ENCODE data around the gene POLL.
"Not testable (repeated sequence)": the region's sequence is repeated elsewhere in the genome, so short reads cannot be mapped to it uniquely, and the experiment has no call there.

POLL gene

DNA sequence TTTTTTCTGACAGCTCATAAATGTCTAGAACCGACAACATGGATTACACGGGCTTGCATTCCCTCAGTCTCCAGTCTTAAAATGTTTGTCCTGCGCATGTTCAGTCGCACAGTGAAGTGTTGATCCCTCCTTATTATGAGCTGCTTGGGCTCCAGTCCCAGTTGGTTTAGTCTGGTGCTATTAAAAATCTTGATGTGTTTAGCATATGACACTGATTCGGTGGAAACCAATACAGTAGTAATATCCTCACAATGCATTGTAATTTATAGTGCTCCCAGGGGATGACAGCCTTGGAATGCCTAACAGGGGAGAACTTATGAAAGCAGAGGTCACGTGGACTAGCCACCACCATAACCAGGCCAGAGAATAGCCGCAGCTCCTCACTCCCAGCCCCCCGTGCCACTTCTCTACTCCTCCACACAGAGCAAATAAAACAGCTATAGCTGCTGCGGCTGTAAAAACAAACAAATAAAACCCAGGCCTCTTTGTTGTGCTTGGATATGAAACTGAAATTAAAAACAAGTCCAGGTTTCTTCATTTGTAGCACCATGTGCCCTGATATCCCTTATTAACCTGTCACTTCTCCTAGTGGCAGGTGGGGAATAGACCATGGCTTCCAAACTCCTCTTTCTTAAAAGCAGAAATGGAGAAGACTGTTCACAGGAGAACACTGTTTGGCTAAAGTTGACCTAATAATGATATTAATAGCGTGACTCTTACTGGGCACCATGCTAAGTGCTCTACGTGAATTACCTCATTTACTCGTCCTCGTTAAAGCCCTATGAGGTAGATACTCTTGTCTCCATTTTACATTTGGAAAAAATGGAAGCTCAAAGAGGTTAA, 7.8 kb upstream of the POLL start:
- H3K4me3 ChIP-seq: no peak overlapping the region
- DNase-seq (ENCODE audit: low spot score): no peak
- TF ChIP-seq, protein P1, sequence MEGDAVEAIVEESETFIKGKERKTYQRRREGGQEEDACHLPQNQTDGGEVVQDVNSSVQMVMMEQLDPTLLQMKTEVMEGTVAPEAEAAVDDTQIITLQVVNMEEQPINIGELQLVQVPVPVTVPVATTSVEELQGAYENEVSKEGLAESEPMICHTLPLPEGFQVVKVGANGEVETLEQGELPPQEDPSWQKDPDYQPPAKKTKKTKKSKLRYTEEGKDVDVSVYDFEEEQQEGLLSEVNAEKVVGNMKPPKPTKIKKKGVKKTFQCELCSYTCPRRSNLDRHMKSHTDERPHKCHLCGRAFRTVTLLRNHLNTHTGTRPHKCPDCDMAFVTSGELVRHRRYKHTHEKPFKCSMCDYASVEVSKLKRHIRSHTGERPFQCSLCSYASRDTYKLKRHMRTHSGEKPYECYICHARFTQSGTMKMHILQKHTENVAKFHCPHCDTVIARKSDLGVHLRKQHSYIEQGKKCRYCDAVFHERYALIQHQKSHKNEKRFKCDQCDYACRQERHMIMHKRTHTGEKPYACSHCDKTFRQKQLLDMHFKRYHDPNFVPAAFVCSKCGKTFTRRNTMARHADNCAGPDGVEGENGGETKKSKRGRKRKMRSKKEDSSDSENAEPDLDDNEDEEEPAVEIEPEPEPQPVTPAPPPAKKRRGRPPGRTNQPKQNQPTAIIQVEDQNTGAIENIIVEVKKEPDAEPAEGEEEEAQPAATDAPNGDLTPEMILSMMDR (IDR thresholded peaks at IDR 0.05): no peak
- H3K27ac ChIP-seq: no peak overlapping the region

DNA sequence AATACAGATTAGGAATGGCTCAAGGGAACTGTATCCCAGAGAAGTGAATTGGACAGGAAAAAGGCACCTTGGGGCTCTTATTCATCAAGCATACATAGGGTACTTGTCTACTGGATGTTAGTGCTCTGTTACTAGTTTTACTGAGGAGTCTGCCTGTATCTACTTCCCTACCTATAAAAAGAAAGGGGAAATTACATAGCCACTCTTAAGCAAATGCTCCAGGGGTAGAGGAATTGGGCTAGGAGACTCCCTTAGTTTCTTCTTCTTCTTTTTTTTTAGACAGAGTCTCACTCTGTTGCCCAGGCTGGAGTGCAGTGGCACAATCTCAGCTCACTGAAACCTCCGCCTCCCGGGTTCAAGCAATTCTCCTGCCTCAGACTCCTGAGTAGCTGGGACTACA, 5.3 kb upstream of the POLL start:
- not testable (repeated sequence) for DNase-seq (ENCODE audit: low spot score); H3K4me3 ChIP-seq; H3K27ac ChIP-seq

DNA sequence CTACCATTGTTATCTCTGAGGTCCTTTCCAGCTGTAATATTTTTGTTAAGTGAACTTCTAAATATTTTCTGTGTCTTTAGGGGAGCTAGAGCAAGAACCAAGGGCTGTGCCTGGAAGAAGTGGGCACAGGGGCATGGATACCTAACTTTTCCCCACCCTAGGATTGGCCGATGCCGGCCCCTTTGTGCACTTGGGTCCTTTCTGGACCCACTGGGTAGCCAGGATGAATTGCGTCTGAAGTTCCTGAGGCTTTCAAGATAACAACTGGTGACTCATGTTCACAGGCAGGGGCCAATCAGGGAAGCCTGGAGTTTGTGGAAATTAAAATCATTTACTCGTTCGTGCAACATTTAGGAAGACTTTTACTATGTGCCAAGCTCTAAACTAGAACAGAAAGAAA, 822 bp upstream of the POLL start:
- Histone ChIP-seq H3K27ac (no peak overlapping the region), H3K4me3 (peak overlapping the region; percentile 92)
- TF ChIP-seq, protein P1 (IDR thresholded peaks at IDR 0.05): no peak
- DNase-seq (ENCODE audit: low spot score): no peak

DNA sequence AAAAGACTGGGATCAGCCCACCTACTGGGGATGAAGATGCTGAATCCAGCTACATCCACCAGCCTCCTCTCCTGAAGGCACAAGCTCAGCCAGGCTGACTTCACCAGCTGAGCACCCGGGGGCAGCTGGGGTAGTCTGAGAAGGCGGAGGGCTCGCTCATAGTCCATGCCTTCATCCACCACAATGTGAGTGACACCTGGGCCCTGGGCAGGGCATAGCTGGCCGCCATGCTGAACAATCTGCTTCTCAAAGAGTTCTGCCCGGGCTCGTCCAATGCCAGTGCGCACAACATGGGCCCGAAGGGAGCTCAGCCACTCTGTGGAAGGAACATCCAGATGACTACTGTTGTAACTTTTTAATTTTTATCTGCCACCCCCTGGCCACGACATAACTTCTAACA, 2.2 kb downstream of the POLL start:
- DNase-seq (ENCODE audit: low spot score): no peak
- Histone ChIP-seq H3K4me3 (no peak overlapping the region), H3K27ac (no peak overlapping the region)
- TF ChIP-seq, protein P1 (IDR thresholded peaks at IDR 0.05): no peak

DNA sequence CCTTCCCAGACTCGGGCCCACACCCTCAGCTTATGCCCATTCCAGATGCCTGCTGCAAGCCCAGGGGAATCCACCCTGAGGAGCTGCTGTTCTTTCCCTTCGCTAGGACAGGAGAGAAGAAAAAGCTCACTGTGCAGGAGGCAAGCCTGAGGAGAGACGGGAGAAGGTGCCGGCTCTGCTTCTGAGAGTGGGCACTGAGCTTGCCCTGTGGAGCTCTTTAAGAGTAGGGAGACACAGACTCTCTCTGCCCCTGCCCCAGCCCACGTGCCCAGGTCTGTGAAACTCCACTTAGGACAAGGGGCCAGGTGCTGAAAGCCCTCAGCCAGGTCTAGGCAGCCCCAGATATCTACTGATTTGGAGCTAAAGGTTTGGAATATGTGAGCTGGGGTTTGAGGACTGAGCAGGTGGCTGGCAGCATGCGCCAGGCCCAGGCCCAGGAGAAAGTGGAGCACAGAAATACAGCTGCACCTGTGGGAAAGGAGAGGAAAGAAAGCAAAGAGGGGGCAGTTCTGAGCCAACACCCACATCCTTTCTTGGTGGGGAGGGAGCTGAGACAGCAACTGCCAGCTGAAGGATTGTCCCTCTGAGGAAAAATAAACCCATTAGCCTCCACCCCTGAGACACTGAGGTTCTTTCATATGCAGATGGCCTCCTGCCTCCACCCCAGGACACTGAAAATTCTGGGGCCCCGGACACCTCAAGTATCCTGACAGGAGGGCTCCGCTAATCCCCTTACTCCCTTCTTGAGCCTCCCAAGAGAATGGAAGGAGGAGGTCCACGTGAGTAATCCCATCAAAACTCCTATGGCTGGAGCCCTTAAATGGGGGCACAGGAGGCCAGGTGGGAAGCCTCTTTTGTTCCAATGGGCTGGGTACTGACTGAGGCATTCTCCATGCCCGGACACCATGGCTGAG, 7.3 kb downstream of the POLL start:
- Histone ChIP-seq H3K4me3 (no peak overlapping the region), H3K27ac (no peak overlapping the region)
- DNase-seq (ENCODE audit: low spot score): no peak
- TF ChIP-seq, protein P1 (IDR thresholded peaks at IDR 0.05): no peak

DNA sequence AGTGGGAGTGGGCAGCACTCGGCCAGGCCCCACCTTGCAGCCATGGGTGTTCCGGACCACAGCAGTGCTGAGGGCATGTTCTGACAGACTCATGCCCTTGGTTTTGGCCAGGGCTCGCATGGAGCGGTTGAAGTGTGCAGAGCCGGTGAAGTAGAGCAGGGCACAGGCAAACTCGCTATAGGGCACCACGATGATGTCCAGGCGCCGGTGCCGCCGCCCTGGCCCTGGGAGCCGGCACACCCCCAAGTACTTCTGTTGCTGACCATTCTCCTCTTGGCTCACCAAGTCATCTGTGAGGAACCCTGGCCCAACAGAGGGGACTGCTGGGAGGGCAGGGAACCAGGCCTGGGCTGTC, 8.6 kb downstream of the POLL start:
- H3K4me3 ChIP-seq: no peak overlapping the region
- DNase-seq (ENCODE audit: low spot score): peak; percentile 66
- TF ChIP-seq, protein P1 (IDR thresholded peaks at IDR 0.05): no peak
- no peak overlapping the region for H3K27ac ChIP-seq

DNA sequence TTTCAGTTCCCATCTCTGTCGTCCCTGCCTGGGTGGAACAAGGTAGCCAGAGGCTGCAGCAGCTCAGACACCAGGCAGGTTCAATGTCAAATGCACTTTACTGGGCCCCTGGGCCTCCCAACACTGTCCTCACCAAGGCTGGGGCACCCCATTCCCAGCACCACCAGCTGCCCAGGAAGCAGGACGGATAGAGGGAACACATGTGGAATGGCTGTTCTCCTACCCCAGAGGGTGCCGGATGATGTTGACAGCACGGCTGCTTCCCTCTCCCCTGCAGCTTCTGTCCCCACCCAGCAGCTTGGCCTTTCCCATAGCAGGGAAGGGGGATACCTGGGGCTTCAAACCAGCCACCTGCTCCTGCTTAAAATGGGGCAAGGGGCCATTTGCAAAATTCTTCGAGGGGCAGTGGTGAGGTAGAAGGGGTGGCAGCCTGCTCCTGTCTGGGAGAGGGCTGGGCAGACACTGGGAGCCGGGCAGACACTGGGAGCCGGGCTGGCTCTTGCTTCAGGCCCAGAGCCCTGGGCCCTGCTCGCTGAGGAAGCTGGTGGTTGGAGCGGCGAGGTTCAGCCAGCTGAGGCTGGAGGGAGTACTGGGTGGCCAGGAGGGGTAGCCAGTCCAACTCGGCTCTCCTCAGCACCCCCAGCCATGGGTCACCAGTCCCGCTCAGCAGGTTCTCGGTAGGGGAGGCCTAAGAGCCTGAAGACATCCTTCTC, 9.1 kb downstream of the POLL start:
- TF ChIP-seq, protein P1 (IDR thresholded peaks at IDR 0.05): no peak
- Histone ChIP-seq H3K27ac (no peak overlapping the region), H3K4me3 (no peak overlapping the region)
- peak; percentile 57 for DNase-seq (ENCODE audit: low spot score)
